Natural killer cell treated with Interleukin-12 subunit alpha and Interleukin-12 subunit beta and Interleukin-15 and Interleukin-18, amount 100 ng/mL, for 72 hours (primary cell): ENCODE results near the gene TSPAN33. TPM values are rescaled to one million over a fixed set of nuclear protein-coding genes. Genes with fewer than 3 reads are reported as not detected.

ENCODE experiments used
- ATAC-seq, 2 donors: fragments of 150-1000 bp; cut with Tn5 transposase in 1 of 2; sonication (Bioruptor Pico), chemical (Tn5 transposase) in 1 of 2; 2 replicates each; pipeline ENCODE4 v1.10.0; 2021
- DNase-seq: peaks from one replicate; pipeline ENCODE4 v3.0.0; 2022; ENCODE audit warnings: low spot score
- H3K27ac Mint-ChIP-seq, 2 donors: 1 replicate in 1 of 2; 2 replicates in 1 of 2; pipeline ENCODE4 v1.8.0; 2022; ENCODE audit warnings: mixed read lengths in 2 of 2, mild to moderate bottlenecking in 1 of 2, moderate library complexity in 1 of 2
- H3K27me3 Mint-ChIP-seq, 2 donors: 1 replicate in 1 of 2; 2 replicates in 1 of 2; pipeline ENCODE4 v1.8.0; 2022; ENCODE audit warnings: mixed read lengths in 2 of 2
- H3K36me3 Mint-ChIP-seq: one replicate; pipeline ENCODE4 v1.8.0; 2022; ENCODE audit warnings: mixed read lengths
- H3K4me1 Mint-ChIP-seq, 2 donors: 1 replicate in 1 of 2; 2 replicates in 1 of 2; pipeline ENCODE4 v1.8.0; 2022; ENCODE audit warnings: low read depth in 2 of 2, mixed read lengths in 2 of 2, mild to moderate bottlenecking in 1 of 2
- H3K4me3 Mint-ChIP-seq: one replicate; pipeline ENCODE4 v1.8.0; 2022; ENCODE audit warnings: mixed read lengths
- H3K9me3 Mint-ChIP-seq: 2 replicates; pipeline ENCODE4 v1.8.0; 2022; ENCODE audit warnings: mixed read lengths
- total RNA-seq, 2 donors: library from RNA; stranded (reverse); gene quantifications; one replicate each; pipeline ENCODE4 v1.2.3, GENCODE V29; 2022

TSPAN33 gene
- total RNA-seq, 2 donors from 2014 or later = 17.0 to 74.0 TPM

DNA sequence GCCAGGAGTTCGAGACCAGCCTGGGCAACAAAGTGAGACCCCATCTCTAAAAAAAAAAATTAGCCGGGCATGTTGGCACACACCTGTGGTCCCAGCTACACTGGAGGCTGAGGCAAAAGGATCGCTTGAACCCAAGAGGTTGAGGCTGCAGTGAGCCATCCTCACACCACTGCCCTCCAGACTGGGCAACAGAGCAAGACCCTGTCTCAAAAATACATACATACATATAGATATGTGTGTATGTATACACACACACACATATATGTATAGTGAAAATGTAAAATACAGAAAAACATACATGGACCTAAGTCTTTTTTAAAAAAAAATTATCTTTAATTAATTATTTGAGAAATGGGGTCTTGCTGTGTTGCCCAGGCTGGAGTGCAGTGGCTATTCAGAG is 49.4 kb downstream of the TSPAN33 start:
- DNase-seq (no peak), ATAC-seq (no peak)
- Mint-ChIP-seq H3K4me3 (no peak overlapping the region), H3K9me3 (no peaks in the 10 kb centered on the region), H3K27ac (no peak overlapping the region), H3K4me1 (peaks cover 7 to 11% of the 10 kb centered on the region in 2 donors), H3K36me3 (no peaks in the 10 kb centered on the region), H3K27me3 (peaks cover 32 to 38% of the 10 kb centered on the region in 2 donors)

DNA sequence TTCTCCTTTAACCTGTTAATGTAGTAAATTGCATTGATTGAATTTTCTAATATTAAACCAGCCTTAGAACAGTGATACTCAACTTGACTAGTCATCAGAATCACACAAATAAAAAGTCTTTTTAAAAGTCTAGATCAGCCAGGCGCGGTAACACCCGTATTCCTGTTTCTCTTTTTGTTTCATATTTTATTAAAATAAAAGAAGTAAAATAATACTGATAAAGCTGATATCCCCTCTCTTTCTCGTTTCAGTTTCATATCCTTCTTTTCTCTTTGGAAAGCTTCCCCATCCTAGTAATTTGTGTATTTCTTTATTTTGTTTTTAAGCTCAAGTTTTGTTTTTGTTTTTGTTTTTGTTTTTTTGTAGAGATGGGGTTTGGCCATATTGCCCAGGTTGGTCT is 53.3 kb downstream of the TSPAN33 start:
- DNase-seq = no peak
- Mint-ChIP-seq H3K36me3 (no peaks in the 10 kb centered on the region), H3K4me1 (peaks cover 0 to 6% of the 10 kb centered on the region in 2 donors), H3K27me3 (peaks cover 7 to 13% of the 10 kb centered on the region in 2 donors), H3K4me3 (no peak overlapping the region), H3K27ac (no peak overlapping the region), H3K9me3 (no peaks in the 10 kb centered on the region)
- ATAC-seq = no peak

DNA sequence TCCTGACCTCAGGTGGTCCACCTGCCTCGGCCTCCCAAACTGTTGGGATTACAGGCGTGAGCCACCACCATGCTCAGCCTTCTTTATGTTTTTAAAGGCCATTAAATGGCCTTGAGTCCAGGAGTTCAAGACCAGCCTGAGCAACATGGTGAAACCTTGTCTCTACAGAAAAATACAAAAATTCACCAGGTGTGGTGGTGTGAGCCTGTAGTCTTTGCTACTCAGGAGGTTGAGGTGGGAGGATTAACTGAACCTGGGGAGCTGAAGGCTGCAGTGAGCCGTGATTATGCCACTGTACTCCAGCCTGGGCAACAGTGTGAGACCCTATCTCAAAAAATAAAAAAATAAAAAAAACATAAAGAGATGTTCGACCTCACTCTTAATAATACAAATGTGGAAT is 54.9 kb downstream of the TSPAN33 start:
- H3K36me3 Mint-ChIP-seq = no peaks in the 10 kb centered on the region
- no peak overlapping the region for H3K27ac Mint-ChIP-seq
- no peak overlapping the region for H3K4me3 Mint-ChIP-seq
- peaks cover 0 to 4% of the 10 kb centered on the region in 2 donors for H3K4me1 Mint-ChIP-seq
- DNase-seq (no peak), ATAC-seq (no peak)
- H3K9me3 Mint-ChIP-seq = no peaks in the 10 kb centered on the region
- peaks cover 3 to 16% of the 10 kb centered on the region in 2 donors for H3K27me3 Mint-ChIP-seq

DNA sequence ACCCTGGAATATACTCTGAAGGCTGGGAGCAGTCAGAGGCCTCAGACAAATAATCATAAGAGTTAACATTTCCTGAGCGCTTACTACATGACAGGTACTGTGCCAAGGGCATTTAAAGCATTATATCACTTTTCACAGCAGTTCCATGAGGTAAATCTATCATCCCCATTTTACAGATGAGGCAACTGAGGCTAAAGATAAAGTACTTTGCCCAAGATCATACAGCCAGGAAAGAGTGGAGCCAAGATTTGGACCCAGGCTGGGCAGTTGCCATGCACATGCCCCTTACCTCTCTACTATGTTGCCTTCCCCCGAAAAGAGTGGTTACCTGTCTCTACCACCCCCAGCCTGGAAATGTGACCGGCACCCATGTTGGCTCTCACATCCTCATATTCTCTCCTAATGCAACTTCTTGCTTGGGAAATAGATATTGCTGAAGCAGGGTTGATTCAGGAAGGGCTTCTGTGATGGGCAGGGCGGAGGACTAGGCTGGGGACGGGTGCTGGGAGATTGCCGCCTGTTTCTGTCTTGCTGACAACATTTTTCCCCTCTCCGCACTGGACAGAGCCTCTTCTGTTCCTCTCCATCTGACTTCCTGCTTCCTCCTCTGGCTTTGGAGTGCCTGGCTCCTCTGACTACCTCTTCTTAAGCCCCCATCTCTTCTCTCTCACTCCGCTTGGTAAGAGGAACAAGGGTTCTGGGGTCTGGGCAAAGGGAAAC is 57.7 kb downstream of the TSPAN33 start:
- H3K4me3 Mint-ChIP-seq = no peak overlapping the region
- no peaks in the 10 kb centered on the region for H3K9me3 Mint-ChIP-seq
- H3K27ac Mint-ChIP-seq = no peak overlapping the region
- no peaks in the 10 kb centered on the region for H3K36me3 Mint-ChIP-seq
- peaks cover 3 to 16% of the 10 kb centered on the region in 2 donors for H3K27me3 Mint-ChIP-seq
- peaks cover 0 to 4% of the 10 kb centered on the region in 2 donors for H3K4me1 Mint-ChIP-seq
- ATAC-seq (no peak), DNase-seq (no peak)

DNA sequence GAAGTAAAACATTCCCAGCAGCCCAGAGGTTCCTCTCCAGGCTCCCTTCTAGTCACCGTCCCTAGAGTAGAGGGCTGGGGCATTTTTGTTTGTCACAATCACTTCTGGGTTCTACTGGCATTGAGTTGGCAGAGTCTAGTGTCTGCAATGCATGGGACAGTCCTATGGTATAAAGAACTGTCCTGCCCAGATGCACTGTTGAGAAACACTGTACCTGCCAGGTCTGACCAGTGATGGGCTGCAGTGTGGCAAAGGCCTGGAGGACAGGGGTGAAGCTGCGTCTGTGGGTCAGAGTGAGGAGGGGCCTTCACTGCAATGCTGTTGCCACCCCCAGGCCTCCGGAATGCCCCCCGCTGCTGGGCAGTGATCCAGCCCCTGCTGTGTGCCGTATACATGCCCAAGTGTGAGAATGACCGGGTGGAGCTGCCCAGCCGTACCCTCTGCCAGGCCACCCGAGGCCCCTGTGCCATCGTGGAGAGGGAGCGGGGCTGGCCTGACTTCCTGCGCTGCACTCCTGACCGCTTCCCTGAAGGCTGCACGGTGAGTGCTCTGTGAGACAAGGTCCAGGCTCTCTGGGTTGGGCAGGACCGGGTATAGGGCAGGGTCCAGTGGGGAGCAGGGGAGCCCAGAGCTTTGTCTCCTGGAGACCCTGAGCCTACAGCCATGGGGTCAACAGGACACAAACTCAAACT is 58.7 kb downstream of the TSPAN33 start:
- Mint-ChIP-seq H3K27me3 (peaks cover 3 to 12% of the 10 kb centered on the region in 2 donors), H3K27ac (no peak overlapping the region), H3K4me1 (peaks cover 0 to 4% of the 10 kb centered on the region in 2 donors), H3K4me3 (no peak overlapping the region), H3K9me3 (no peaks in the 10 kb centered on the region), H3K36me3 (no peaks in the 10 kb centered on the region)
- no peak for ATAC-seq
- DNase-seq = no peak

DNA sequence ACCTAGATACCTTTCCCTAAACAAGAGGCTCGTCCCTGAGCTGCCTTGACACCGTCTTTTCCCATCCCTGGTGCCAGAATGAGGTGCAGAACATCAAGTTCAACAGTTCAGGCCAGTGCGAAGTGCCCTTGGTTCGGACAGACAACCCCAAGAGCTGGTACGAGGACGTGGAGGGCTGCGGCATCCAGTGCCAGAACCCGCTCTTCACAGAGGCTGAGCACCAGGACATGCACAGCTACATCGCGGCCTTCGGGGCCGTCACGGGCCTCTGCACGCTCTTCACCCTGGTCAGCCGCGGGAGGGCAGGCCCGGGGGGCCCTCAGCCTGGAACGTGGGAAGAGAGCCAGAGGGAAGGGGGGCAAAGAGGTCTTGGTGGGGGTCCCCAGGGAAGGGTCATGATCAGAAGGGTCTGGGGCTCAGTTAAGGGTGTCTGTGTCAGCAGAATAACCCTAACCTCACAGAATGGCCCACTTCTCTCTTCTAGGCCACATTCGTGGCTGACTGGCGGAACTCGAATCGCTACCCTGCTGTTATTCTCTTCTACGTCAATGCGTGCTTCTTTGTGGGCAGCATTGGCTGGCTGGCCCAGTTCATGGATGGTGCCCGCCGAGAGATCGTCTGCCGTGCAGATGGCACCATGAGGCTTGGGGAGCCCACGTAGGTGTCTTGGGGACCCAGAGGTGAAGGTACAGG is 60.8 kb downstream of the TSPAN33 start:
- Mint-ChIP-seq H3K4me1 (no peaks in the 10 kb centered on the region), H3K4me3 (no peak overlapping the region), H3K9me3 (no peaks in the 10 kb centered on the region), H3K27me3 (peaks cover 3 to 7% of the 10 kb centered on the region in 2 donors), H3K27ac (no peak overlapping the region), H3K36me3 (no peaks in the 10 kb centered on the region)
- ATAC-seq (peak in 1 of 2 donors; percentile 41), DNase-seq (no peak)

DNA sequence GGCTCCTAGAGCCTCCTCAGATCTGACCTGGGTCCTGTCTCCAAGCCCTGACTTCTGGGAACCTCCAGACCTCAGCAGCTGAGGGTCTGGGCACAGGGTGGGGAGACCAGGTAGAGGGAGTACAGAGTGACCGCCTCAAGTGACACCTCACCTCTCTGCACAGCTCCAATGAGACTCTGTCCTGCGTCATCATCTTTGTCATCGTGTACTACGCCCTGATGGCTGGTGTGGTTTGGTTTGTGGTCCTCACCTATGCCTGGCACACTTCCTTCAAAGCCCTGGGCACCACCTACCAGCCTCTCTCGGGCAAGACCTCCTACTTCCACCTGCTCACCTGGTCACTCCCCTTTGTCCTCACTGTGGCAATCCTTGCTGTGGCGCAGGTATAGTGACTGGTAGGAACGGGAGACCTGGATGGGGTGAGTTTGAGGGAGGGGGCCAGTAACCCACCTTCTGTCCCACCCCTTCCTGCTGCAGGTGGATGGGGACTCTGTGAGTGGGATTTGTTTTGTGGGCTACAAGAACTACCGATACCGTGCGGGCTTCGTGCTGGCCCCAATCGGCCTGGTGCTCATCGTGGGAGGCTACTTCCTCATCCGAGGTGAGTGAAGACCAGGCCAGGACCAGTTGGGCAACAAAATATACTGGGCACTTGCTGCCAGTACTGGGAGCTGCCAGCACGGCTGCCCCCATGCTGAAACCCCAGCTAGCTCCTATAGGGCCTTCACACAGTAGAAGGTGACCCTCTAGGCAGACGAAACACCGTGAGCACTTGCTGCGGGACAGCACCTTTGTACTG is 61.7 kb downstream of the TSPAN33 start:
- Mint-ChIP-seq H3K9me3 (no peaks in the 10 kb centered on the region), H3K27ac (no peak overlapping the region), H3K4me3 (no peak overlapping the region), H3K27me3 (peaks cover 3 to 7% of the 10 kb centered on the region in 2 donors), H3K4me1 (no peaks in the 10 kb centered on the region), H3K36me3 (no peaks in the 10 kb centered on the region)
- ATAC-seq (no peak), DNase-seq (no peak)

DNA sequence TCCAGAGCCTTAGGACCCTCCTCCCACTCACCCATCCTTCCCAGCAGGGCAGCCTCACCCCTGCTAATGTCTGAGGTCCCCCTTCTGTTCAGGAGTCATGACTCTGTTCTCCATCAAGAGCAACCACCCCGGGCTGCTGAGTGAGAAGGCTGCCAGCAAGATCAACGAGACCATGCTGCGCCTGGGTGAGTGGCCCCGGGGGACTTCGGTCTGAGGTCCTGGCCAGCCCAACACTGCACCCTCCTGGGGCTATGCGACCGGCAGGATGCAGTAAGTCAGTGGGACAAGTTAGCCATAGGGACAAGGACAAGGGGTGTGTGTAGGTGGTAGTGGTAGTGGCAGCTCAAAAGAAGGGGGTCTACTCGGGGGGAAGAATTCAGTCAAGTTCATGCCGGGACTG is 64.2 kb downstream of the TSPAN33 start:
- no peaks in the 10 kb centered on the region for H3K4me1 Mint-ChIP-seq
- peaks cover 0 to 3% of the 10 kb centered on the region in 2 donors for H3K27me3 Mint-ChIP-seq
- no peak overlapping the region for H3K27ac Mint-ChIP-seq
- no peak overlapping the region for H3K4me3 Mint-ChIP-seq
- DNase-seq = no peak
- peak in 1 of 2 donors; percentile 7 for ATAC-seq
- H3K9me3 Mint-ChIP-seq = no peaks in the 10 kb centered on the region
- no peaks in the 10 kb centered on the region for H3K36me3 Mint-ChIP-seq

DNA sequence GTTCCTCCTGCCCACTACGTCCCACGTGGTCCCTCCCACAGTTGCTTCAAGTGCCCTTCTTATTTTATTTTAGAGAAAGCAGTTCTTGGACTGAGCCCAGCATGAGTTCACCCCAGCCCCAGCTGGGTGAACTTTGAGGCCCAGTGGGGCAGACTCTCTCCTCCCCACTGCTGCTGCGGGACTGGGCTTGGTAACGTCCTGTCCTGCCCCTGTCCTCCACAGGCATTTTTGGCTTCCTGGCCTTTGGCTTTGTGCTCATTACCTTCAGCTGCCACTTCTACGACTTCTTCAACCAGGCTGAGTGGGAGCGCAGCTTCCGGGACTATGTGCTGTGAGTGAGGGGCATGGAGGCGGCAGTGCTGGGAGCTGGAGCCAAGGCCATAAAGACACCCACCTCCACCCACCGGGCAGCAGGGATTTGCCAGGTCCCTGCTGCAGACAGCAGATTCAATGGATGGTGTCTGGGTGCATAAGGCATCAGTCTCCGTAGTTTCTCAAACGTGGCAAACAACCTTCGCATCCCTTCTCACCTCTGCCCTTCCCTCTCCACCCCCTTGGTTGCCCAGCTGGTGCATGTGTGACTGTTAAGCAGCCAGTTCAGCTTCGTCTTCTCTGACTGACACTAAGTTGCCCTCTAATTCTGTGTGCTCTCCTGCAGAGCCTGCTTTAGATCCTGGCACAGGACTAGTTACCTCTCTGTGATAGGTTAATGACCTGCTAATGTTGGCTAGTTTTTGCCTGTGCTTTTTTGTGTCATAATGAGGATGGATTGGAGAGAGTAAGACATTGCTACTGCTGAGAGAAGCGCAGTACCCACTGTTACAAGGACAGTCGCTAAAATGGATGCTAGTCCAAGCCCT is 64.8 kb downstream of the TSPAN33 start:
- Mint-ChIP-seq H3K27ac (no peak overlapping the region), H3K4me1 (no peaks in the 10 kb centered on the region), H3K9me3 (no peaks in the 10 kb centered on the region), H3K4me3 (no peak overlapping the region), H3K27me3 (peaks cover 0 to 6% of the 10 kb centered on the region in 2 donors), H3K36me3 (no peaks in the 10 kb centered on the region)
- ATAC-seq (no peak), DNase-seq (no peak)

DNA sequence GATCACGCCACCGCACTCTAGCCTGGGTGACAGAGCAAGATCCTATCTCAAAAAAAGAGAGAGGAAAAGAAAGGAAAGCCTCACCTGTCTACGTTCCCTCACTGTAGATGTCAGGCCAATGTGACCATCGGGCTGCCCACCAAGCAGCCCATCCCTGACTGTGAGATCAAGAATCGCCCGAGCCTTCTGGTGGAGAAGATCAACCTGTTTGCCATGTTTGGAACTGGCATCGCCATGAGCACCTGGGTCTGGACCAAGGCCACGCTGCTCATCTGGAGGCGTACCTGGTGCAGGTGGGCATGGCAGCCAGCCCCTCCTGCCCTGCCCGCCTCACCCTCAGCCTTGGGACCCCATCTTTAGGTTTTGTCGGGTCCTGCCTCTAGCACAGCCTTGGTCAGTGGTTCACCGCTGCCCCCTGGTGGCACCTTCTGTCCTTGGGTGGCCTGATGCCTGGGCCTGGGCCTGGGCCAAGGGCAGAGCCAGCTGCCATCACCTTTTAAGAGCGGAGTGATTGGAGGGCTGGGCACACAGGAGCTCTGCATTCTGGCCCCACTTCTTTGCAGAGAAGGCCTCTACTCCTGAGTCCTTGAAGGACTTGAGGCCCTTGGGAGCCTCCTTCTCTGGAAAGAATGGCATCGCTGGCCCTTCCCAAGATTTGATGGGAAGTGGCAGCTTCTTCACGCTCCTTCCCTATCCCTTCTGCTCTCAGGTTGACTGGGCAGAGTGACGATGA is 65.9 kb downstream of the TSPAN33 start:
- ATAC-seq = peak; percentile 76 to 79
- Mint-ChIP-seq H3K9me3 (no peaks in the 10 kb centered on the region), H3K4me3 (no peak overlapping the region), H3K36me3 (no peaks in the 10 kb centered on the region), H3K27ac (no peak overlapping the region), H3K4me1 (no peaks in the 10 kb centered on the region), H3K27me3 (peaks cover 0 to 6% of the 10 kb centered on the region in 2 donors)
- peak; percentile 71 for DNase-seq

DNA sequence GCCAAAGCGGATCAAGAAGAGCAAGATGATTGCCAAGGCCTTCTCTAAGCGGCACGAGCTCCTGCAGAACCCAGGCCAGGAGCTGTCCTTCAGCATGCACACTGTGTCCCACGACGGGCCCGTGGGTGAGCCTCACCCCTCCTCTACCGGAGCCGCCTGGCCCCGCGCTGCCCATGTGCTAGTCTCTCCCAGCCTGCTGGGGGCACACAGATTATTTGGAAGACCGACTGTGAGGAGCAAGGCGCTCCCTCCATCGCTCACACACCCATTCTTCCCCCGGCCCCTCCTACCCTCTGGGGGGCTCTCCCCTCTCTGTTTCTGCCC is 66.4 kb downstream of the TSPAN33 start:
- H3K4me3 Mint-ChIP-seq = no peak overlapping the region
- ATAC-seq (no peak), DNase-seq (no peak)
- no peaks in the 10 kb centered on the region for H3K4me1 Mint-ChIP-seq
- H3K36me3 Mint-ChIP-seq = no peaks in the 10 kb centered on the region
- H3K9me3 Mint-ChIP-seq = no peaks in the 10 kb centered on the region
- no peak overlapping the region for H3K27ac Mint-ChIP-seq
- peaks cover 0 to 6% of the 10 kb centered on the region in 2 donors for H3K27me3 Mint-ChIP-seq

DNA sequence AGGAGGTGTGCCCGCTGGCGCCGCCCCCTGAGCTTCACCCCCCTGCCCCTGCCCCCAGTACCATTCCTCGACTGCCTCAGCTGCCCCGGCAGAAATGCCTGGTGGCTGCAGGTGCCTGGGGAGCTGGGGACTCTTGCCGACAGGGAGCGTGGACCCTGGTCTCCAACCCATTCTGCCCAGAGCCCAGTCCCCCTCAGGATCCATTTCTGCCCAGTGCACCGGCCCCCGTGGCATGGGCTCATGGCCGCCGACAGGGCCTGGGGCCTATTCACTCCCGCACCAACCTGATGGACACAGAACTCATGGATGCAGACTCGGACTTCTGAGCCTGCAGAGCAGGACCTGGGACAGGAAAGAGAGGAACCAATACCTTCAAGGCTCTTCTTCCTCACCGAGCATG is 67.6 kb downstream of the TSPAN33 start:
- Mint-ChIP-seq H3K27ac (no peak overlapping the region), H3K36me3 (no peaks in the 10 kb centered on the region), H3K4me1 (no peaks in the 10 kb centered on the region)

More for the DNA sequence above, 67.6 kb downstream of the TSPAN33 start:
- no peak for DNase-seq
- no peak for ATAC-seq
- no peaks in the 10 kb centered on the region for H3K9me3 Mint-ChIP-seq
- no peak overlapping the region for H3K4me3 Mint-ChIP-seq
- H3K27me3 Mint-ChIP-seq = peaks cover 0 to 6% of the 10 kb centered on the region in 2 donors
